T-helper 22 cell (primary cell): ENCODE measurements around the gene MAP7D3.
A peak's percentile ranks its signal among the peaks of the same experiment; 100 is the strongest.
"Not testable (repeated sequence)": the region's sequence is repeated elsewhere in the genome, so short reads cannot be mapped to it uniquely, and the experiment has no call there.

Experiments used
- DNase-seq: peaks from one replicate; pipeline ENCODE4 v3.0.0-alpha.2; 2020; ENCODE audit warnings: low read depth

Gene MAP7D3

GRCh38 chrX:136250191-136251040 lies 784 bp downstream of the MAP7D3 start:
- DNase-seq: no peak

- no peak for DNase-seq
These were observed 5.0 kb downstream of the MAP7D3 start for GRCh38 chrX:136246201-136246600.

GRCh38 chrX:136237849-136238248 lies 13.4 kb downstream of the MAP7D3 start:
- DNase-seq: not testable (repeated sequence)

- no peak for DNase-seq
These were observed 14.1 kb downstream of the MAP7D3 start for GRCh38 chrX:136237074-136237473.

GRCh38 chrX:136228839-136229207 lies 22.4 kb downstream of the MAP7D3 start:
- no peak for DNase-seq

- no peak for DNase-seq
These were observed 23.0 kb downstream of the MAP7D3 start for GRCh38 chrX:136227948-136228838.

GRCh38 chrX:136227074-136227473 lies 24.1 kb downstream of the MAP7D3 start:
- DNase-seq: no peak

- no peak for DNase-seq
These were observed 29.2 kb downstream of the MAP7D3 start for GRCh38 chrX:136221851-136222513.

- DNase-seq: no peak
These were observed 30.2 kb downstream of the MAP7D3 start for GRCh38 chrX:136220951-136221350.

- no peak for DNase-seq
These were observed 30.7 kb downstream of the MAP7D3 start for GRCh38 chrX:136220540-136220939.

- DNase-seq: no peak
These were observed 31.3 kb downstream of the MAP7D3 start for GRCh38 chrX:136219893-136220292.

- no peak for DNase-seq
These were observed 35.6 kb downstream of the MAP7D3 start for GRCh38 chrX:136215559-136215958.

- DNase-seq: no peak
These were observed 36.6 kb downstream of the MAP7D3 start for GRCh38 chrX:136214551-136214950.

GRCh38 chrX:136212557-136213111 lies 38.6 kb downstream of the MAP7D3 start:
- no peak for DNase-seq

- DNase-seq: no peak
These were observed 39.2 kb downstream of the MAP7D3 start for GRCh38 chrX:136211766-136212556.

- no peak for DNase-seq
These were observed 40.4 kb downstream of the MAP7D3 start for GRCh38 chrX:136210806-136211205.

GRCh38 chrX:136210243-136210642 lies 41.0 kb downstream of the MAP7D3 start:
- no peak for DNase-seq

GRCh38 chrX:136209751-136210150 lies 41.4 kb downstream of the MAP7D3 start:
- no peak for DNase-seq

- peak; percentile 7 for DNase-seq
These were observed 42.0 kb downstream of the MAP7D3 start for GRCh38 chrX:136209016-136209738.

- no peak for DNase-seq
These were observed 43.7 kb downstream of the MAP7D3 start for GRCh38 chrX:136207546-136207945.

- no peak for DNase-seq
These were observed 44.3 kb downstream of the MAP7D3 start for GRCh38 chrX:136206916-136207315.
